Esophagus squamous epithelium (tissue), 5 donors: ENCODE results near the gene AHCTF1. TPM values are rescaled to one million over a fixed set of nuclear protein-coding genes. Genes with fewer than 3 reads are reported as not detected.

Source experiments
- DNase-seq: peaks from one replicate; lab custom pipeline; 2025; lab: John Stamatoyannopoulos, UW
- H3K27ac ChIP-seq, 4 donors: fragments of 200-600 bp; sonication (generic); one replicate each; pipeline ENCODE4 v1.5.1; 2016 to 2019; ENCODE audit warnings: mild to moderate bottlenecking in 1 of 4
- H3K27me3 ChIP-seq, 4 donors: fragments of 200-600 bp; sonication (generic); 1 replicate in 3 of 4; 2 replicates in 1 of 4; pipeline versions ENCODE4 v1.5.1 to v1.6.0; 2017 to 2021; ENCODE audit warnings: antibody characterized with exemption in 1 of 4
- H3K36me3 ChIP-seq, 3 donors: fragments of 200-600 bp; sonication (generic); one replicate each; pipeline ENCODE4 v1.5.1; 2016 to 2019
- H3K4me1 ChIP-seq, 3 donors: fragments of 200-600 bp; sonication (generic); one replicate each; pipeline ENCODE4 v1.5.1; 2017 to 2019
- H3K4me3 ChIP-seq, 4 donors: fragments of 200-600 bp; sonication (generic); 1 replicate in 3 of 4; 2 replicates in 1 of 4; pipeline ENCODE4 v1.5.1; 2016 to 2019; ENCODE audit warnings: mild to moderate bottlenecking in 2 of 4, moderate library complexity in 1 of 4
- H3K9me3 ChIP-seq, 3 donors: fragments of 200-600 bp; sonication (generic); one replicate each; pipeline ENCODE4 v1.5.1; 2016 to 2019
- POLR2A ChIP-seq, 4 donors: fragments of 450-650 bp; IDR thresholded peaks; one replicate each; pipeline ENCODE4 v1.6.1; 2017; ENCODE audit warnings: antibody characterized with exemption in 4 of 4, mild to moderate bottlenecking in 4 of 4, moderate library complexity in 3 of 4
- WGBS, 2 donors: methylation state at CpG; one replicate each; pipeline ENCODE4 v1.1.5; 2018; 5-methylcytosine and 5-hydroxymethylcytosine counted together
- intact Hi-C: fragments of 100-400 bp; cut with DNase I; formaldehyde crosslinking; loops from one replicate; pipeline ENCODE4 v1.15.0; 2022
- total RNA-seq, 4 donors: library from RNA; depleted of rRNA; stranded (reverse); fragments of >200 nt; gene quantifications; one replicate each; pipeline ENCODE4 v1.1.0, GENCODE V29; 2016
- TF ChIP-seq, protein P1 (sequence below), 6 experiments: fragments of 450-650 bp in 4 of 6; fragments of 200-600 bp in 2 of 6; sonication (generic) in 2 of 6; IDR thresholded peaks; one replicate each; pipeline ENCODE4 v1.5.1; 2016 to 2019; ENCODE audit warnings: antibody characterized with exemption in 6 of 6, mild to moderate bottlenecking in 4 of 6, moderate library complexity in 4 of 6
- donor health status: DM: yes; HTN: yes; CAD: no.

The AHCTF1 gene
- total RNA-seq, 4 donors from 2014 or later: 12.3 to 38.7 (median 29.0) TPM

DNA sequence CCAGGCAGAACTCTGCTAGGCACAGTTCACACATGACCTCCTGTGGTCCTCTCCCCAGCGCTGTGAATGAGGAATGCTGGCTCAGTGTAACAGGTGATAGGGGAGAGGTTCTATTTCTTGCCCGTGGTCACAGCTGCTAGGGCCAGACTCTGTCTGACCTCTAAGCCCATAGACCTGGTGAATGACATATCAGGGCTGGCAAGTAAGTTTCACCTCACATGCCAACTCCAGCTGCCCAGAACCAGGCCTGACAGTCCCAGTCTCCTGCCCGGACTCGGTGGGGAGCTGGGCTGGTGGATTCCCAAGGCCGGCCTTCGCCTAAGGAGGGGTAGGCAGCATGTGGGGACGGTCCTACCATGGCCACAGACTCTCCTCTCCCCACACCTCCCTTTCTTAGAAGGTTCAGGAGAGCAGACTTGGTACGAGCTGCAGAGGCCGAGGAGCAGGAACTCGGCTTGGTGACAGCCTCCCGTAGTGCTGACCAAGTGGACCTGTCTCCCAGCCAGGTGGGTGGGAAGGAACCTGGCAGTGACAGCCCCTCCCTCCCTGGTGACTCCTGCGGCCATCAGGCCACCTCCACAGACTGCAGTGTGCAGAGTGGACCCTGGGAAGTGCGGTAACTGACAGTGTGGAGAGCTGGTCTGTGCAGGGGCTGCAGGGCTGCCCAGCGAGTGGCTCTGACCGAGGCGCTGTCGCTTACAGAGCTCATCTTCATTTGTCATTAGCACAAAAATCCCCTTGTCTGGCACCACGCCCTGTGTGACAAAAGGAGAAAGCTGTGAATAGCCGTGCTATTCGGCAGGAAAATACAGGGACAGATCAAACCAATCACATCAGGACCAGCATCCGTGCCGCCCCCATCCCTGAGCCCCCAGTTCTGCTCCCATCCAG, 132.9 kb downstream of the AHCTF1 start:
- Histone ChIP-seq H3K27ac (no peak overlapping the region), H3K4me3 (no peak overlapping the region), H3K27me3 (peaks cover 0 to 41% (median 0%) of the 10 kb centered on the region in 4 donors), H3K36me3 (no peaks in the 10 kb centered on the region), H3K9me3 (no peaks in the 10 kb centered on the region), H3K4me1 (peaks cover 0 to 35% (median 13%) of the 10 kb centered on the region in 3 donors)
- TF ChIP-seq, protein P1, sequence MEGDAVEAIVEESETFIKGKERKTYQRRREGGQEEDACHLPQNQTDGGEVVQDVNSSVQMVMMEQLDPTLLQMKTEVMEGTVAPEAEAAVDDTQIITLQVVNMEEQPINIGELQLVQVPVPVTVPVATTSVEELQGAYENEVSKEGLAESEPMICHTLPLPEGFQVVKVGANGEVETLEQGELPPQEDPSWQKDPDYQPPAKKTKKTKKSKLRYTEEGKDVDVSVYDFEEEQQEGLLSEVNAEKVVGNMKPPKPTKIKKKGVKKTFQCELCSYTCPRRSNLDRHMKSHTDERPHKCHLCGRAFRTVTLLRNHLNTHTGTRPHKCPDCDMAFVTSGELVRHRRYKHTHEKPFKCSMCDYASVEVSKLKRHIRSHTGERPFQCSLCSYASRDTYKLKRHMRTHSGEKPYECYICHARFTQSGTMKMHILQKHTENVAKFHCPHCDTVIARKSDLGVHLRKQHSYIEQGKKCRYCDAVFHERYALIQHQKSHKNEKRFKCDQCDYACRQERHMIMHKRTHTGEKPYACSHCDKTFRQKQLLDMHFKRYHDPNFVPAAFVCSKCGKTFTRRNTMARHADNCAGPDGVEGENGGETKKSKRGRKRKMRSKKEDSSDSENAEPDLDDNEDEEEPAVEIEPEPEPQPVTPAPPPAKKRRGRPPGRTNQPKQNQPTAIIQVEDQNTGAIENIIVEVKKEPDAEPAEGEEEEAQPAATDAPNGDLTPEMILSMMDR (IDR thresholded peaks at IDR 0.05): no peak
- no peak for TF ChIP-seq POLR2A (IDR thresholded peaks at IDR 0.05)
- WGBS, 2 donors: 51 to 61% methylated on average over 4 to 6 of the region's 22 CpGs
- DNase-seq: no peak
- intact Hi-C loops: no loop called here

DNA sequence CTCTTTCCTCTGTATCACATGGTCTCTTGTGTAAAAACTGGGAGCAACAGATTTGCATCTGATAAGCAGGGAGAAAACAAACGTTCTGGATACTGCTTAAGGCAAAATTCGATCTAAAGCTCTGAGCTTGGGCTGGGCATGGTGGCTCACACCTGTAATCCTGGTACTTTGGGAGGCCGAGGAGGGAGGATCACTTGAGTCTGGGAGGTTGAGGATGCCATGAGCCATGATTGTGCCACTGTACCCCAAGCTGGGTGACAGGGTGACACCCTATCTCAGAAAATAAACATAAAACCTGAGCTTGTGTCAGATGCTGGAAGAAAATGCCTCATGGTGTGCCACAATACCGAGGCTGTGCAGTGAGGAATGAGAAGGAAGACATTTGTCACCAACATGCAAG, 133.6 kb downstream of the AHCTF1 start:
- no peak overlapping the region for H3K27ac ChIP-seq
- DNase-seq: no peak
- intact Hi-C loops: no loop called here
- no peaks in the 10 kb centered on the region for H3K36me3 ChIP-seq
- no peak overlapping the region for H3K4me3 ChIP-seq
- no peaks in the 10 kb centered on the region for H3K9me3 ChIP-seq
- peaks cover 0 to 47% (median 0%) of the 10 kb centered on the region in 4 donors for H3K27me3 ChIP-seq
- H3K4me1 ChIP-seq: peaks cover 0 to 39% (median 13%) of the 10 kb centered on the region in 3 donors
- TF ChIP-seq, protein P1 (IDR thresholded peaks at IDR 0.05): no peak
- TF ChIP-seq POLR2A (IDR thresholded peaks at IDR 0.05): no peak
- 61 to 69% methylated on average over 3 to 4 of the region's 4 CpGs for WGBS, 2 donors

DNA sequence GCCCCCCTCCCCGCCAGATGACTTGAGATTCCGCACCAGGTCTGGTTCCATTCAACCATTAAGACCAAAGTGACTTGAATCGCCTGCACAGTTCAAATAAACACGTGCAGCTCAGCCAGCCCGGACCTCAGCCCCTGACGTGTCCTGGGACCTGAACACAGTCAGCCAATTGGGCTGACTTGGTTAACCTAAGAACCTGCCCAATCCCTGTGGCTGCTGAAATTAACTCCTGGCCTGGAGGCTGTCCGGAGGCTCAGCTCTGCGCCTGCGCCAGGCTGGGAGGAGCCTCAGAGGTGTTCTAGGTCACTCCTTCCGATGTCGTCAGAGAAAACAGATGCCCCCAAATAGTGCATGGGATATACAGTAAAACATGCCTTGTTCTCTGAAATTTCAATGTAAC, 134.2 kb downstream of the AHCTF1 start:
- WGBS, 2 donors: 83 to 98% methylated on average over 6 to 7 of the region's 11 CpGs
- intact Hi-C loops: no loop called here

DNA sequence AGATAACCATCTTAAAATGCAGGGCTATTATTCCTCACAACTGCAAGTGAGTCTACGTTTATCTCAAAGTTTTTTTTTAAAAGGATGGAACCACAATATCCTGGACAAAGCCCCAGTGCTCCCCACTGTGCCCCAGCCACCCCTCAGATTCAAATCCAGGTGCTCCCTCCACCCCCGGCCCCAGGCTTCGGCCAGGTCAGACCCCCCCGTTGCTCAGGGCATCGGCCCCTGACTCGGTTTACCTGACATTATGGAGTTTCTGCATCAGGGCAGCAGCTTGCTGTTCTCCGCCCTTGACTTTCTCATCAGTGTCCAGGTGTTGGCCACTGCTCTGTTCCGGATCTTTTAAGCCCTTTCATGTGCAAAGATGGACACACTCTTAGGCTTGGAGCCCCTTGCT, 134.6 kb downstream of the AHCTF1 start:
- DNase-seq: no peak
- H3K36me3 ChIP-seq: no peaks in the 10 kb centered on the region
- H3K9me3 ChIP-seq: no peaks in the 10 kb centered on the region
- no peak overlapping the region for H3K4me3 ChIP-seq
- H3K4me1 ChIP-seq: peaks cover 0 to 39% (median 13%) of the 10 kb centered on the region in 3 donors
- peaks cover 0 to 54% (median 0%) of the 10 kb centered on the region in 4 donors for H3K27me3 ChIP-seq
- WGBS, 2 donors: 77 to 80% methylated on average over 6 to 7 of the region's 8 CpGs
- intact Hi-C loops: no loop called here
- no peak overlapping the region for H3K27ac ChIP-seq
- no peak for TF ChIP-seq POLR2A (IDR thresholded peaks at IDR 0.05)
- TF ChIP-seq, protein P1 (IDR thresholded peaks at IDR 0.05): no peak

More for the DNA sequence above, 134.2 kb downstream of the AHCTF1 start:
- no peaks in the 10 kb centered on the region for H3K9me3 ChIP-seq
- H3K27ac ChIP-seq: no peak overlapping the region
- no peaks in the 10 kb centered on the region for H3K36me3 ChIP-seq
- DNase-seq: no peak
- peaks cover 0 to 52% (median 0%) of the 10 kb centered on the region in 4 donors for H3K27me3 ChIP-seq
- TF ChIP-seq POLR2A (IDR thresholded peaks at IDR 0.05): no peak
- TF ChIP-seq, protein P1 (IDR thresholded peaks at IDR 0.05): no peak
- no peak overlapping the region for H3K4me3 ChIP-seq
- peaks cover 0 to 39% (median 13%) of the 10 kb centered on the region in 3 donors for H3K4me1 ChIP-seq
